PFSK-1 (cell line): ENCODE data around the gene PSEN2.

Experiments used
- FOXP2 ChIP-seq: optimal IDR thresholded peaks from 2 replicates; pipeline ENCODE3; 2011; ENCODE audit warnings: borderline replicate concordance, control low read depth, inconsistent platforms; ENCODE audit not compliant: insufficient read depth; ENCODE audit errors: extremely low read length, extremely low read depth
- POLR2AphosphoS5 ChIP-seq: IDR thresholded peaks from 2 replicates; pipeline ENCODE4 v1.6.1; 2012; ENCODE audit warnings: low read depth, mild to moderate bottlenecking, control low read depth, low read length, moderate library complexity
- TAF1 ChIP-seq: IDR thresholded peaks from 2 replicates; pipeline ENCODE4 v1.6.1; 2012; ENCODE audit warnings: low read length, control low read depth, borderline replicate concordance; ENCODE audit not compliant: insufficient read depth

GRCh38 chr1:226915672-226915995 lies 45.2 kb downstream of the PSEN2 start:
- TF ChIP-seq FOXP2 (no peak), POLR2AphosphoS5 (no peak), TAF1 (no peak)
